ENCODE data around the gene VAT1L.

The VAT1L gene

GRCh38 chr16:77993111-77993985 lies 205.0 kb downstream of the VAT1L start:
- DNase-seq (ENCODE audit: low spot score), result no peak

- no peak for DNase-seq (ENCODE audit: low spot score)
Observed at GRCh38 chr16:77995843-77996455, 207.6 kb downstream of the VAT1L start.

- DNase-seq (ENCODE audit: low spot score), result no peak
Observed at GRCh38 chr16:77998350-77999023, 210.1 kb downstream of the VAT1L start.

- no peak for DNase-seq (ENCODE audit: low spot score)
Observed at GRCh38 chr16:78001451-78002025, 213.2 kb downstream of the VAT1L start.

- peak; percentile 60 for DNase-seq (ENCODE audit: low spot score)
Observed at GRCh38 chr16:78002915-78003538, 214.7 kb downstream of the VAT1L start.

GRCh38 chr16:78004517-78004916 lies 216.2 kb downstream of the VAT1L start:
- DNase-seq (ENCODE audit: low spot score), result no peak

- peak; percentile 3 for DNase-seq (ENCODE audit: low spot score)
Observed at GRCh38 chr16:78005881-78006280, 217.5 kb downstream of the VAT1L start.

GRCh38 chr16:78007121-78007520 lies 218.8 kb downstream of the VAT1L start:
- DNase-seq (ENCODE audit: low spot score), result no peak

- no peak for DNase-seq (ENCODE audit: low spot score)
Observed at GRCh38 chr16:78022347-78023060, 234.1 kb downstream of the VAT1L start, which contains the start of gene CLEC3A. CLEC3A (plus strand) TSS chr16:78022548; CDS start chr16:78022627, 79 bp downstream.

- DNase-seq (ENCODE audit: low spot score), result no peak
Observed at GRCh38 chr16:78024159-78024558, 235.8 kb downstream of the VAT1L start.

- DNase-seq (ENCODE audit: low spot score), result no peak
Observed at GRCh38 chr16:78025631-78026030, 237.3 kb downstream of the VAT1L start.

- DNase-seq (ENCODE audit: low spot score), result no peak
Observed at GRCh38 chr16:78028018-78028417, 239.7 kb downstream of the VAT1L start.

All from CD4-positive, alpha-beta T cell treated with Interleukin-2 at 100 ng/mL for 4 hours (primary cell).